Lung (tissue), 12 donors: Measurements from ENCODE around the gene CSMD2. TPM values are rescaled to one million over a fixed set of nuclear protein-coding genes. Genes with fewer than 3 reads are reported as not detected.

Source experiments
- ATAC-seq: fragments of 200-7000 bp; cut with Tn5 transposase; one replicate; pipeline ENCODE4 v1.9.1; 2020; ENCODE audit warnings: moderate number of reproducible peaks; ENCODE audit not compliant: insufficient read depth, low FRiP score
- DNase-seq, 3 donors: peaks; one replicate each; pipeline ENCODE4 v3.0.0-alpha.2; 2013 to 2017
- H3K27ac ChIP-seq, 2 donors: one replicate each; pipeline ENCODE4 v1.5.1; 2013; ENCODE audit warnings: mild to moderate bottlenecking in 2 of 2, moderate library complexity in 2 of 2, control low read depth in 1 of 2, inconsistent platforms in 1 of 2, low read depth in 1 of 2, low read length in 1 of 2
- H3K27me3 ChIP-seq, 3 donors: one replicate each; pipeline ENCODE4 v1.5.1; 2013; ENCODE audit warnings: low read length in 2 of 3; ENCODE audit not compliant: control insufficient read depth in 3 of 3, insufficient read depth in 3 of 3
- H3K36me3 ChIP-seq, 4 donors: one replicate each; pipeline ENCODE4 v1.5.1; 2013; ENCODE audit warnings: low read length in 4 of 4, mild to moderate bottlenecking in 1 of 4, moderate library complexity in 1 of 4; ENCODE audit not compliant: control insufficient read depth in 4 of 4, insufficient read depth in 4 of 4
- H3K4me1 ChIP-seq, 5 donors: one replicate each; pipeline ENCODE4 v1.5.1; 2013; ENCODE audit warnings: low read length in 5 of 5, mild to moderate bottlenecking in 2 of 5, moderate library complexity in 1 of 5; ENCODE audit not compliant: control insufficient read depth in 5 of 5, insufficient read depth in 5 of 5
- H3K4me3 ChIP-seq: one replicate; pipeline ENCODE4 v1.5.1; 2013; ENCODE audit warnings: mild to moderate bottlenecking, control low read depth, moderate library complexity
- H3K9ac ChIP-seq, 2 donors: one replicate each; pipeline ENCODE4 v1.5.1; 2013; ENCODE audit warnings: low read length in 2 of 2, control low read depth in 1 of 2; ENCODE audit not compliant: insufficient read depth in 1 of 2
- H3K9me3 ChIP-seq, 4 donors: one replicate each; pipeline ENCODE4 v1.5.1; 2013; ENCODE audit warnings: low read length in 3 of 4, mild to moderate bottlenecking in 1 of 4, moderate library complexity in 1 of 4; ENCODE audit not compliant: control insufficient read depth in 4 of 4, insufficient read depth in 3 of 4
- CTCF ChIP-seq: IDR thresholded peaks from 2 replicates; pipeline ENCODE4 v1.5.1; 2012; ENCODE audit warnings: mild to moderate bottlenecking; ENCODE audit errors: control extremely low read depth, extremely low read depth
- WGBS, 2 donors: extraction: QIAGEN DNeasy Blood & Tissue Kit; methylation state at CpG; one replicate each; pipeline ENCODE4 v1.1.7; 2013; 5-methylcytosine and 5-hydroxymethylcytosine counted together
- polyA plus RNA-seq, 2 donors: library from polyadenylated mRNA; stranded (reverse); fragments of 200-250 nt; gene quantifications; one replicate each; pipeline ENCODE4 v1.2.1, GENCODE V29; 2013
- total RNA-seq, 2 donors: library from RNA; depleted of rRNA in 1 of 2; stranded (reverse); fragments of >200 nt in 1 of 2; gene quantifications; one replicate each; pipeline ENCODE4 v1.2.1, GENCODE V29; 2014 to 2021
- donor health status: control.
- donor health status: control.
- donor health status: Bipolar disorder and iron deficiency.
- donor health status: healthy.
- donor health status: DM: yes; HTN: yes; CAD: no.

The CSMD2 gene
- total and polyA plus RNA-seq, 4 donors = 0.11 to 1.2 (median 0.39) TPM

DNA sequence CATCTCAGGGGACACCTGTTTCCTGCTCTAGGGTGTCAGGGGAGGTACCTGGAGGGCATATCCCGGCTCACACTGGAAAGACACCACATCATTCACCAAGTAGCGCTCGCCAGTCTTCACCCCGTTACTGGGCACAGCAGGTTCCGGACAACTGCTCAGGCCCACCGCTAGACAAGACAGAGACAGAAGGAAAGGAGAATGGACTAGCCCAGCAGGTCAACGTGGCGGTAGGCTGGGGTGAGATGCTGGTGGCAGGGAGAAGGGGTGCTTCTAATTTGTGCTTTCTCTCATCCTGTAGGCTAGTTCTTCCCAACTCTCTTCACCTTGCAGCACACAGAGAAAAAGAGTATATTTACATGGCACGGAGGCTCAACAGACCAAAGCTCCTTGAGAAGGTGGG, 547.6 kb downstream of the CSMD2 start:
- H3K9me3 ChIP-seq = no peaks in the 10 kb centered on the region
- ATAC-seq = no peak
- H3K4me1 ChIP-seq = no peaks in the 10 kb centered on the region
- H3K27ac ChIP-seq = no peak overlapping the region
- no peak for TF ChIP-seq CTCF
- DNase-seq = no peak
- H3K27me3 ChIP-seq = peaks cover 0 to 23% (median 5%) of the 10 kb centered on the region in 3 donors
- H3K9ac ChIP-seq = no peak overlapping the region
- H3K4me3 ChIP-seq = no peak overlapping the region
- H3K36me3 ChIP-seq = no peaks in the 10 kb centered on the region
- 87 to 92% methylated on average over 9 of the region's 9 CpGs for WGBS, 2 donors

DNA sequence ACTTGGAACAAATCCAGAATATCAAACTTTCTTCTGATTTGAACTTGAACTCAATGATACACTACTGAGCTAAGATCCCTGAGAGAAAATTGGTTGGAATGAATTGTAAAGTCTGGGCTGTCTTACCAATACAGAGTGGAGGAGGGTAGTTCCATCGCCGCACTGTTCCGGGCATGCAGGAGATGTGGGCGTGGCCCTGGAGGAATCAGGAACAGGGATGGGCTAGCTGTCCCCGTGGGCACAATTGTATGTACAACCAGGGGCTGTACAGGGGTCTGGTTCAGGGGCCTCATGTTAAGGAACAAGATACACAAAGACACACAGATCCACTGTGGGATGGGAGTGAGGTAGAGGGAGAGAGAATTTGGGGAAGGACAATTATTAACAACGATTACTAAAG, 548.2 kb downstream of the CSMD2 start:
- no peaks in the 10 kb centered on the region for H3K9me3 ChIP-seq

GRCh38 chr1:33615546-33615945, 549.5 kb downstream of the CSMD2 start:
- ATAC-seq (no peak), DNase-seq (no peak)
- Histone ChIP-seq H3K4me1 (no peaks in the 10 kb centered on the region), H3K36me3 (no peaks in the 10 kb centered on the region), H3K9ac (no peak overlapping the region), H3K4me3 (no peak overlapping the region), H3K9me3 (no peaks in the 10 kb centered on the region), H3K27me3 (peaks cover 0 to 23% (median 5%) of the 10 kb centered on the region in 3 donors), H3K27ac (no peak overlapping the region)
- WGBS, 2 donors = 34 to 36% methylated on average over 7 of the region's 7 CpGs
- no peak for TF ChIP-seq CTCF

More for the DNA sequence above, 548.2 kb downstream of the CSMD2 start:
- 65 to 86% methylated on average over 6 of the region's 6 CpGs for WGBS, 2 donors
- Histone ChIP-seq H3K4me3 (no peak overlapping the region), H3K27me3 (peaks cover 0 to 23% (median 5%) of the 10 kb centered on the region in 3 donors), H3K4me1 (no peaks in the 10 kb centered on the region), H3K27ac (no peak overlapping the region), H3K36me3 (no peaks in the 10 kb centered on the region), H3K9ac (no peak overlapping the region)
- no peak for TF ChIP-seq CTCF
- DNase-seq (no peak), ATAC-seq (no peak)

GRCh38 chr1:33610864-33611455, 554.1 kb downstream of the CSMD2 start:
- DNase-seq = no peak
- WGBS, 2 donors = 88 to 91% methylated on average over 14 of the region's 14 CpGs
- peaks cover 0 to 2% (median 0%) of the 10 kb centered on the region in 4 donors for H3K9me3 ChIP-seq
- no peak for TF ChIP-seq CTCF
- no peak overlapping the region for H3K27ac ChIP-seq
- peaks cover 0 to 19% (median 5%) of the 10 kb centered on the region in 3 donors for H3K27me3 ChIP-seq
- H3K4me3 ChIP-seq = no peak overlapping the region
- no peaks in the 10 kb centered on the region for H3K4me1 ChIP-seq
- H3K36me3 ChIP-seq = no peaks in the 10 kb centered on the region
- no peak for ATAC-seq
- no peak overlapping the region for H3K9ac ChIP-seq
